C4-2B (cell line): ENCODE measurements around the gene SNX27.

ENCODE experiments used
- H3K27ac ChIP-seq: fragments of 450-650 bp; 2 replicates; pipeline ENCODE4 v1.5.1; 2017
- ZFX ChIP-seq: fragments of 450-650 bp; IDR thresholded peaks from 2 replicates; pipeline ENCODE4 v1.6.1; 2017
- TF ChIP-seq, protein P1 (sequence below): fragments of 450-650 bp; conservative IDR thresholded peaks from 2 replicates; pipeline ENCODE4 v1.5.1; 2017; ENCODE audit warnings: mild to moderate bottlenecking

Gene SNX27

DNA sequence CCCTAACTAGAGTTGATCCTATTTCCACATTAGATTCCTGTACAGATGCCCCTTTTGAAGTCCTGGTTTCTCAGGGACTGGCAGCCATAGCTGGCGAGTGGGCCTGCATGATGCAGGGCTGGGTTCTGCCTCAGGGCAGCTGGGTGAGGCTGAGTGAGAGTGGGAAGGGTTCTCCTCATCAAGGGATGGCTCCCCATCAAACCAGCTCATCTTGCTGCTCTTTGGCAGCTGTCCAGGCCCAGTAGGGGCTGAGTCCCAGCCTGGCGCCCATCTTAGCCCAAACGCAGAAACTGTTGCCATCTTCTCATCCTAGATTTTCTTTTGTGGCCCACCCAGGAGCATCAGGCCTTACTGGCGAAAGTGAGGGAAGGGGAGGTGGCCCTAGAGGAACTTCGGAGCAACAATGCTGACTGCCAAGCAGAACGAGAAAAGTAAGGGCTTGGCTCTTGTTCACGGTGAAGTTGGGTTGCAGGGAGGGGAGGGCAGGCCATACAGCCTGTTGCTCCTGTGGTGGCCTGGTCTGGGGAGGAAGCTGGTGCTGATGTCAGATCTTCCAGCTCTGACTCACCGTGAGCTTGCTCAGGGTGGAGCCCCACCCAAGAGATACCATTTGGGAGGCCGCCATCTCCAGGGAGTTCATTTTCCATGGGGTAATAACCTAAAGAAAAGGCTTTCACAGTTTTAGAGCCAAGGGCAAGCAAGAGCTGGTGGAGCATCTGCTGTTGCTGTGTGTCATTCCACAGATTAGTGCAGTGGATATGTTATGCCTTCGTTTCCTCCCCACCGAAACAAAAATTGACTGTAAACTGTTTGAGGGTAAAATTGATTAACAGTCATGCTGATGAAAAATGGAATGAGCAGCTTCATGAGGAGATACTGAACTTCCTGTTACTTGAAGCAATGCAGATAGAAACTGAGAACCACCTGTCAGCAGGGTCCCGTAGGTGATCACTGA lies 37.0 kb upstream of the SNX27 start:
- no peak for TF ChIP-seq ZFX
- TF ChIP-seq, protein P1, sequence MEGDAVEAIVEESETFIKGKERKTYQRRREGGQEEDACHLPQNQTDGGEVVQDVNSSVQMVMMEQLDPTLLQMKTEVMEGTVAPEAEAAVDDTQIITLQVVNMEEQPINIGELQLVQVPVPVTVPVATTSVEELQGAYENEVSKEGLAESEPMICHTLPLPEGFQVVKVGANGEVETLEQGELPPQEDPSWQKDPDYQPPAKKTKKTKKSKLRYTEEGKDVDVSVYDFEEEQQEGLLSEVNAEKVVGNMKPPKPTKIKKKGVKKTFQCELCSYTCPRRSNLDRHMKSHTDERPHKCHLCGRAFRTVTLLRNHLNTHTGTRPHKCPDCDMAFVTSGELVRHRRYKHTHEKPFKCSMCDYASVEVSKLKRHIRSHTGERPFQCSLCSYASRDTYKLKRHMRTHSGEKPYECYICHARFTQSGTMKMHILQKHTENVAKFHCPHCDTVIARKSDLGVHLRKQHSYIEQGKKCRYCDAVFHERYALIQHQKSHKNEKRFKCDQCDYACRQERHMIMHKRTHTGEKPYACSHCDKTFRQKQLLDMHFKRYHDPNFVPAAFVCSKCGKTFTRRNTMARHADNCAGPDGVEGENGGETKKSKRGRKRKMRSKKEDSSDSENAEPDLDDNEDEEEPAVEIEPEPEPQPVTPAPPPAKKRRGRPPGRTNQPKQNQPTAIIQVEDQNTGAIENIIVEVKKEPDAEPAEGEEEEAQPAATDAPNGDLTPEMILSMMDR: no peak
- no peak overlapping the region for H3K27ac ChIP-seq

- no peak overlapping the region for H3K27ac ChIP-seq
- TF ChIP-seq, protein P1: no peak
- TF ChIP-seq ZFX: no peak
Observed at GRCh38 chr1:151577173-151577572, 34.7 kb upstream of the SNX27 start.

GRCh38 chr1:151578941-151579340 lies 32.9 kb upstream of the SNX27 start:
- H3K27ac ChIP-seq: no peak overlapping the region
- TF ChIP-seq, protein P1: no peak
- TF ChIP-seq ZFX: no peak

DNA sequence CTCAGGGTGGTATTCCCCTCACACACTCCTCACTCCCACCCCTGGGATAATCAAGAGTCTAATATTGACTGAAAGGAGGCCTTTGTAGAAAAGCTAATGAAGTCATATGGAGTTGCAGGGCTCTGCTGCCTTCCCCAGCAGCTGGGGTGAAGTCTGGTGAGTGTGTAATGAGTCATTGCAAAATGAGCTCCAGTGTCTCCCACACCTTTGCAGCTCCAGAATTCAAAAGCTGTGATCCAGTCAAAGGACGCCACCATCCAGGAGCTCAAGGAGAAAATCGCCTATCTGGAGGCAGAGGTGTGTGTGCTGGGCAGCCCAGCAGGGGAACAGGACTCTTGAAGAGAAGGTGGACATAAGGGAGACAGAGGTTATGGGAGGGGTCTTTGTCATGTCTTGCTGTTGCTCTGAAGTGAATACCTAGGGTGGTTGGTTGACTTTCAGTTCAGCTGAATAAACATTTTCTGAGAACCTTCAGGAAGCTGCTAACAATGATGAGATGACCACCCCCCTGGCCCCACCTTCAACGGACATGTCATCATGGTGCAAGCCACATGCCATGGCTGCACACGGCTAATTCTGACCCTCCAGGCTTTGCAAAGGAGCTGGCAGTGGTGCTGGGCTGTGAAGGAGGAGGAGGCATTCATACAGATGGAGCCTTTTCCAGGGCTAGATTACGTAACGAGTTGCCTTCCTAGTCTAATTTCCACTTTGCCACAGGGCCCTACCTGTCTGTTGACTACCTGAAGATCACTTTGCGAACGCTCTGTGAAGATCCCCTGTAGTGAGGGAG lies 32.2 kb upstream of the SNX27 start:
- no peak overlapping the region for H3K27ac ChIP-seq
- TF ChIP-seq, protein P1: no peak
- TF ChIP-seq ZFX: no peak

DNA sequence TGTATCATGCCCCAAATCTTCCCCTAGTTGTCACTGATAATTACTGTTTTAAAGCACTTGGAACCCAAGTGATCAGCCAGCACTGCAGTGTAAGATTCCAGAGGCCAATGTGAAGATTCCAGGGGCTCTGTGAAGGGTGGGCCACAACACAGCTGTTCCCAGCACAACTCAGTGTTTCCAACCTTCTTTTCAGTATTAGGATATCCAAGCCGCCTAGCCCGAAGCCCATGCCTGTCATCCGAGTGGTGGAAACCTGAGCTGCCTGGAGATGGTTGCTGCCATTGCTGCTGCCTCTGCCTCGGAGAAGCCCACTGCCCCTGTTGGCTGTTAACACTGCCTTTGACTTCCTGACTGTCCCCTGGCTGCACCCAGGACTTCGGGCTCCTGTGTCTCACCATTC lies 30.4 kb upstream of the SNX27 start:
- H3K27ac ChIP-seq: no peak overlapping the region
- TF ChIP-seq, protein P1: no peak
- TF ChIP-seq ZFX: no peak

DNA sequence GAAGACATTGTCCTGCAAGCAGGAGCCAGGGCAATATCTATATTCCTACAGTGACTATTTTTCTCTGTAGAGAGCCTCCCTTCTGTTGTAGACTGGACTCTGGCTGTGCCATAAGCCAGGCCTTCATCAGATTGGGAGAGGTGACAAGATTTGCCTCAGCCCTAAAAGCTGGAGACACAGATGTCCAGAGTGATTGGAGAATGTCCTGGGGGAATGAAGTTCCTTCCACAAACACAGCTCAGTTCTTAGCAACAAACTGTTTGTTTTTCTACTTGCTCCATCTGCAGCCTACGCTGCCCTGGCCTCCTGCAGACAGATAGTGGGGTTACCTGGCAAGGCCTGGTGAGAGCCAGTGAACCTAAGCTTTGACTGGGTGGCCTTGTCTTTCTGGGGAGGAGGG lies 29.9 kb upstream of the SNX27 start:
- TF ChIP-seq, protein P1: no peak
- no peak for TF ChIP-seq ZFX
- H3K27ac ChIP-seq: no peak overlapping the region

DNA sequence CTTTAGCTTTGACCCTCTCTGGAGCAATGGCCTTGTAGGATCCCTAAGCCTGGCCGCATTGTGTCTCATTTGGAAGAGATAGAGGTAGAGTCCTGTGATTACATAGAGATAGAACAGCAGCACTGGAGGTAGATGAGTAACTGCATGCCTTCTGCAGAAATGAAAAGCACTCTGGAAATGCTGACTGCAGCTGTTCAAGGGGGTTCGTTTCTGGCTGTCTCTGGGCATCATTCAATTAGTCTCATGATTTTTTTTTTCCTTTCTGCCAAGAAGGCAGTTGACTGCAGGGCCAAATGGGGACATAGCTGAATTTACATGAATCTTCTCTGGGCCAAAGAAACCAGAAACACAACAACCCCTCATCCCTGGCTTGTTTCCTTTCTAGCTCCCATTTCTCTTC lies 28.1 kb upstream of the SNX27 start:
- no peak overlapping the region for H3K27ac ChIP-seq

More for the DNA sequence above, 28.1 kb upstream of the SNX27 start:
- TF ChIP-seq, protein P1: no peak
- no peak for TF ChIP-seq ZFX
